NCI-H1105 (cell line): ENCODE data around the gene IRF9.

ENCODE experiments used
- DNase-seq: peaks from one replicate; lab custom pipeline; 2025; lab: John Stamatoyannopoulos, UW

Gene IRF9

GRCh38 chr14:24147761-24148428 lies 13.2 kb upstream of the IRF9 start:
- no peak for DNase-seq

GRCh38 chr14:24149302-24149969 lies 11.6 kb upstream of the IRF9 start:
- no peak for DNase-seq

GRCh38 chr14:24150061-24150460 lies 11.0 kb upstream of the IRF9 start:
- no peak for DNase-seq

GRCh38 chr14:24150567-24150966 lies 10.5 kb upstream of the IRF9 start:
- DNase-seq = no peak

GRCh38 chr14:24150993-24151392 lies 10.1 kb upstream of the IRF9 start:
- no peak for DNase-seq

- no peak for DNase-seq
Measured at GRCh38 chr14:24151404-24152080, 9.5 kb upstream of the IRF9 start.

- no peak for DNase-seq
Measured at GRCh38 chr14:24155100-24155499, 6.0 kb upstream of the IRF9 start.

- DNase-seq = no peak
Measured at GRCh38 chr14:24156840-24157239, 4.2 kb upstream of the IRF9 start.

GRCh38 chr14:24157331-24157730 lies 3.7 kb upstream of the IRF9 start:
- DNase-seq = no peak

GRCh38 chr14:24159777-24160498 lies 1.1 kb upstream of the IRF9 start:
- DNase-seq = no peak

GRCh38 chr14:24160499-24160849 lies 591 bp upstream of the IRF9 start:
- DNase-seq = no peak

GRCh38 chr14:24162093-24162492 lies 1.0 kb downstream of the IRF9 start:
- DNase-seq = no peak

- DNase-seq = no peak
Measured at GRCh38 chr14:24164518-24164991, 3.5 kb downstream of the IRF9 start.

- no peak for DNase-seq
Measured at GRCh38 chr14:24165785-24166184, 4.7 kb downstream of the IRF9 start.

GRCh38 chr14:24167469-24168114 lies 6.5 kb downstream of the IRF9 start:
- no peak for DNase-seq

GRCh38 chr14:24171422-24172260 lies 10.6 kb downstream of the IRF9 start, which contains the start of gene REC8:
Gene REC8, plus strand, starts transcription at chr14:24172080. Its CDS starts 473 bp downstream, at chr14:24172553.
- peak; percentile 99 for DNase-seq

GRCh38 chr14:24172261-24172860 lies 11.3 kb downstream of the IRF9 start:
- peak; percentile 3 for DNase-seq

- no peak for DNase-seq
Measured at GRCh38 chr14:24172871-24173281, 11.8 kb downstream of the IRF9 start.

GRCh38 chr14:24176599-24176998 lies 15.5 kb downstream of the IRF9 start:
- DNase-seq = no peak

GRCh38 chr14:24177041-24177825 lies 16.2 kb downstream of the IRF9 start:
- DNase-seq = no peak
